GM18498 (cell line): ENCODE measurements around the gene S1PR3.

ENCODE experiments used
- ATAC-seq: cut with Tn5 transposase; IDR thresholded peaks from one replicate; pipeline ENCODE4 v1.9.1; 2021; ENCODE audit warnings: mild to moderate bottlenecking, moderate library complexity; ENCODE audit not compliant: unreplicated experiment

S1PR3 gene

GRCh38 chr9:88968799-88969198 lies 22.5 kb upstream of the S1PR3 start:
- ATAC-seq = no peak

- no peak for ATAC-seq
Measured at GRCh38 chr9:88969646-88970373, 21.5 kb upstream of the S1PR3 start.

- ATAC-seq = no peak
Measured at GRCh38 chr9:88971131-88971960, 19.9 kb upstream of the S1PR3 start.

- ATAC-seq = no peak
Measured at GRCh38 chr9:88972401-88972800, 18.9 kb upstream of the S1PR3 start.

- ATAC-seq = no peak
Measured at GRCh38 chr9:88973281-88974045, 17.8 kb upstream of the S1PR3 start.

- no peak for ATAC-seq
Measured at GRCh38 chr9:88974641-88975040, 16.6 kb upstream of the S1PR3 start.

GRCh38 chr9:88975966-88976889 lies 15.0 kb upstream of the S1PR3 start:
- ATAC-seq = no peak

- no peak for ATAC-seq
Measured at GRCh38 chr9:88976890-88977257, 14.4 kb upstream of the S1PR3 start.

- ATAC-seq = no peak
Measured at GRCh38 chr9:88978034-88978433, 13.2 kb upstream of the S1PR3 start.

- ATAC-seq = no peak
Measured at GRCh38 chr9:88979021-88979420, 12.2 kb upstream of the S1PR3 start.

GRCh38 chr9:88979791-88980190 lies 11.5 kb upstream of the S1PR3 start:
- no peak for ATAC-seq

- no peak for ATAC-seq
Measured at GRCh38 chr9:88980740-88981203, 10.5 kb upstream of the S1PR3 start.

GRCh38 chr9:88983865-88984542 lies 7.3 kb upstream of the S1PR3 start:
- ATAC-seq = no peak

GRCh38 chr9:88984543-88984883 lies 6.8 kb upstream of the S1PR3 start:
- ATAC-seq = no peak

- no peak for ATAC-seq
Measured at GRCh38 chr9:88985616-88986015, 5.7 kb upstream of the S1PR3 start.

GRCh38 chr9:88986776-88987175 lies 4.5 kb upstream of the S1PR3 start:
- ATAC-seq = no peak

GRCh38 chr9:88987661-88988060 lies 3.6 kb upstream of the S1PR3 start:
- ATAC-seq = no peak

GRCh38 chr9:88988796-88989641 lies 2.2 kb upstream of the S1PR3 start:
- ATAC-seq = no peak
